HG02642 (cell line): Measurements from ENCODE around the gene UPF3B.
"Not testable (repeated sequence)": the region's sequence is repeated elsewhere in the genome, so short reads cannot be mapped to it uniquely, and the experiment has no call there.

Experiments used
- ATAC-seq: cut with Tn5 transposase; IDR thresholded peaks from one replicate; pipeline ENCODE4 v1.9.1; 2021; ENCODE audit warnings: mild to moderate bottlenecking; ENCODE audit not compliant: unreplicated experiment, poor library complexity

UPF3B gene, protein sequence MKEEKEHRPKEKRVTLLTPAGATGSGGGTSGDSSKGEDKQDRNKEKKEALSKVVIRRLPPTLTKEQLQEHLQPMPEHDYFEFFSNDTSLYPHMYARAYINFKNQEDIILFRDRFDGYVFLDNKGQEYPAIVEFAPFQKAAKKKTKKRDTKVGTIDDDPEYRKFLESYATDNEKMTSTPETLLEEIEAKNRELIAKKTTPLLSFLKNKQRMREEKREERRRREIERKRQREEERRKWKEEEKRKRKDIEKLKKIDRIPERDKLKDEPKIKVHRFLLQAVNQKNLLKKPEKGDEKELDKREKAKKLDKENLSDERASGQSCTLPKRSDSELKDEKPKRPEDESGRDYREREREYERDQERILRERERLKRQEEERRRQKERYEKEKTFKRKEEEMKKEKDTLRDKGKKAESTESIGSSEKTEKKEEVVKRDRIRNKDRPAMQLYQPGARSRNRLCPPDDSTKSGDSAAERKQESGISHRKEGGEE

DNA sequence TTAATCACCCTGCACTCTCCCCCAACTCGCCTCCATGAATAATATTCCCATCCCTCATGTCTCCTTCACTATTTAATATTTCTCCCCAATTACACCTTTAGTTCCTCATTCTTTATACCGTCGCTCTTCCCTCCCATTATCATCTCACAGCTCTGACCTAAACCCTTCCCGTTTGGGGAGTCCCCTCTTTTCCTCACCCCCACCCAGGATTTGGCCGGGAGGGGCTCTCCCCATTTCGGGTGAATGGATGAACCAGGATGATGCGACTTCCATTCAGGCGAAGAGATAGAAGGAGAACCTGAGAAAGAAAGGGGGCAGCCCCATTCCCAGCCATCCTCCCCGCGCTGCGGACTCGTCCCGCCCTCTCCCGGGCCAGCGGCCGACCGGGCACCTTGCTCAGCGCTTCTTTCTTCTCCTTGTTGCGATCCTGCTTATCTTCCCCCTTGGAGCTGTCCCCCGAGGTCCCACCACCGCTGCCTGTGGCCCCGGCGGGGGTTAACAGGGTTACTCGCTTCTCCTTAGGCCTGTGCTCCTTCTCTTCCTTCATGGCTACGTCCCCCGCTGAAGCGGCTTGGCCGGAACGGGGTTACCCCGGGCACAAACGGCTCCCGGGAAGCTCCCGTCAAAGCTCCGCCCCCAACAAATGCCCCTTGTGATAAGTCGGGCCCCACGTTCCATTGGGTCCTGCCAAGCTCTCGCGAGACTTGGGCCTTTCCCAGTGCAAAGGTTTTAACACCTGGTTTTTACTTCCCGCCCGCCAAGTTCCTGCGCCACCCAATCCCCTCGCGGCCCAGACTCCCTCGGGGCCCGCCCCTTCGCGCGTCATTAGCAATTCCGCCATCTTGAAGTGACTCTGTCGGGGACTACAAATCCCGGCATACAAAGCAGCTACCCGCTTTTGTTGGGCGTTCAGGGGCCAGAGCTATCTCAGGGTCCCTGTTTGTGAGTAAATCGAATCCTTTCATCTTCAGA is at the start of gene UPF3B:
TSS of gene UPF3B (minus strand) at position 582 of the 972 bp plus-strand sequence. CDS start at position 547, 35 bp downstream.
- ATAC-seq = peak; percentile 98

DNA sequence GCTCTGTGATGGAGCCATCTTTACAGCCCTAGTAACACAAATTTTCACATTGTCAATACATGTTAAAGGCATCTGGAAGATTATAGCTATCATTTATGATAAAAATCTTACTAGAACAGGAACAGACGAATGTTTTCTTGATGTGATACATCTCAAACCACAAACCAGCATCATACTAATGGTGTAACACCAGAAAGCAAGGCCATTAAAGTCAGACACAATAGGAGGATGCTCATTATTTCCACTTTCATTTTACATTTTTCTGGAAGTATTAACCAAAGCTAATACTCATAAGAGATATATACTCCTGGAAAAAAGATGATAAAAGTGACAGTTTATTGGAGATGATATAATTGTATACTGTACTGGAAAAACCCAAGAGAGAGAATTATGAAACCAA is 48.2 kb upstream of the UPF3B start:
- ATAC-seq = no peak

DNA sequence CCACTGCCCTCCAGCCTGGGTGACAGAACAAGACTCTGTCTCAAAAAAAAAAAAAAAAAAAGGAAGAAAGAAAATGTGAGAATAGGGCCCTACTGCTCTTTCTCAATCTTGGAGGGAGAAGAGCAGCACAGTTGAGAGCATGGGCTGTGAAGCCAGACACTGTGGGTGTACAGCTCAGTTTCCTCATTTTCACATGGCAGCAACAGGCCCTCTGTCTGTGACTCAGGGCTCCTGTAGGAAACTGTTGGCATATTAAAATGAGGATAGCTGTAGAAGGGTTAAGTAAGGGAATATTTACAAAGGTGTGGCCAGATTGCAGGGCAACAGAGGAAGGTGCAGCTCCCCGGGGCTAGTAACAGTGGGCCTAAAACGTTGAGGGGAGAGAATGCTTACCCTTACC is 46.4 kb upstream of the UPF3B start:
- no peak for ATAC-seq

DNA sequence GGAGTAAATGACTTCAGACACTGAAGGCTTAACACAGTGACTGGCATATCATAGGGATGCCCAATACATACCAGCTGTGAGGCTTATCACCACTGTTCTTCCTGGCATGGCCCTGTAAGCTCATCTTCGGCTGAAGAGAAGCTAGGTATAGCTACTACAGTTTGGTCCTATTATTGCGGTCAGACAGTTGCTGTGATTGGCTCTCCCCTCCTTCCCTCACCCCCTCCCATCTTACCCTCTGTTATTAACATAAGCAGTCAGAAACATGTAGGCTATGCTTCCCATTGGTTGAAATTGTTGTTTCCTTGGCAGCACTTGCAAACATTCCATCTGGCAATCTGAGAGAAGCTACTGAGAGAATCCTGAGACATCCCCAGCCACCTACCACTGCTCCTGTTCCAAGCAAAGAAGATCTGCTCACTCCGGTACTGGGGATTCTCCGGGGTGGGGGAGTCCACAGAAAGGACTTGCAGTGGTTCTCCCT is 43.1 kb upstream of the UPF3B start, which contains the start of gene AKAP14:
TSS of gene AKAP14 (plus strand) at position 51 of the 484 bp plus-strand sequence. CDS start 7,331 bp downstream, outside the sequence.
- no peak for ATAC-seq

DNA sequence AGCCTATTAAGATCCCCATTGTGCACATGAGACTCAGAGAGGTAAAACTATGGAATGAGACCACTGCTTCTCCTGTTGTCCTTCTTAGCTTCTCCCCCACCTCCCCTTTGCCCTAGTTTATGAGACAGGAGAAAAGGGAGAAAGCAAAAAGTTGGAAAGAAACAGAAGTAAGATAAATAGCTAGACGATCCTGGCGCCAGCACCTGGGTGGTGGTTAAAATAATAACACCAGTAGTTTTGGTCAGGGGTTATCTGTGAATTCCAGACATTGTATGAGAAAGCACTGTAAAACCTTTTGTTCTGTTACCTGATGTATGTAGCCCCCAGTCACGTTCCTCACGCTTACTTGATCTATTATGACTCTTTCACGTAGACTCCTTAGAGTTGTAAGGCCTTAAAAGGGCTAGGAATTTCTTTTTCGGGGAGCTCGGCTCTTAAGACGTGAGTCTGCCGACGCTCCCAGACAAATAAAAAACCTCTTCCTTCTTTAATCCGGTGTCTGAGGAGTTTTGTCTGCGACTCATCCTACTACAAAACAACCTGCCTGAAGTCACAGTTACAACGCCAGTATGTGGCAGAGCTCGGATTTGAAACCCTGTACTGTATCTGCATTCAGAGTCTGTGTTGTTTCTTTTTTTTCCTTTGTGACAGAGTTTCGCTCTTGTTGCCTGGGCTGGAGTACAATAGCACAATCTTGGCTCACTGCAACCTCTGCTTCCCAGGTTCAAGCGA is 39.4 kb upstream of the UPF3B start:
- not testable (repeated sequence) for ATAC-seq

DNA sequence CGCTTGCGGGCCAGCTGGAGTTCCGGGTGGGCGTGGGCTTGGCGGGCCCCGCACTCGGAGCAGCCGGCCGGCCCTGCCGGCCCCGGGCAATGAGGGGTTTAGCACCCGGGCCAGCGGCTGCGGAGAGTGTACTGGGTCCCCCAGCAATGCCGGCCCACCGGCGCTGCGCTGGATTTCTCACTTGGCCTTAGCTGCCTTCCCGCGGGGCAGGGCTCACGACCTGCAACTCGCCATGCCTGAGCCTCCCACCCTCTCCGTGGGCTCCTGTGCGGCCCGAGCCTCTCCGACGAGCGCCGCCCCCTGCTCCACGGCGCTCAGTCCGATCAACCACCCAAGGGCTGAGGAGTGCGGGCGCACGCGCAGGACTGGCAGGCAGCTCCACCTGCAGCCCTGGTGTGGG is 37.9 kb upstream of the UPF3B start:
- not testable (repeated sequence) for ATAC-seq

DNA sequence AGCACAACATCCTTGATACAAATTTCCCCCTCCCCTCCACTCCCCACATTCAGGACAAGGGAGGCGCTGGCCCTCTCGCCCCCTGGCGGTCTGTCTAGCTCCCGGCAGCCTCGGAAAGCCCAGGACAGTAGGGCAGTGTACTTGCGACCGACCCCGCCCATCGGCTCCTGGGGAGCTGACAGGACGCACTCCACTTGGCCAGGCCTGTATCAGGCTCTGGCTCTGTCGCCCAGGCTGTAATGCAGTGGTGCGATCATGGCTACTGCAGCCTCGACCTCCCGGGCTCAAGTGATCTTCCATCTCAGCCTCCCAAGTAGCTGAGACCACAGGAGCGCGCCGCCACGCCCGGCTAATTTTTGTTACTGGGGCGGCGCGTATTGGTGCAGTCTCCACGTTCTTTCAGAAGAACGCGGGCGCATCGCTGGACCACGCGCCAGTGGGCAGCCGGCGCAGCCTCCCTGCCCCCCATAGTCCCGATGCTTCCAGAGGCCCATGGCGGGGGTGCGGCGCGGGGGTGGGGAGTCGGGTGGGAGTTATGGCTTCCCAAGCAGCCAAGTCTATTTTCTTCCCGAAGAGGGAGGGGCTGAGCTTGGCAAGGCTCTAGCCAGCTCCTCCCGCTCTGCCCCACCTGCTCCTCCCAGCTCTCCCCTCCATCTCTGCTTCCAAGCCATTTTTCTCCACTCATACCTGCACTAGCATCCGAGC is 35.1 kb upstream of the UPF3B start:
- peak; percentile 92 for ATAC-seq

DNA sequence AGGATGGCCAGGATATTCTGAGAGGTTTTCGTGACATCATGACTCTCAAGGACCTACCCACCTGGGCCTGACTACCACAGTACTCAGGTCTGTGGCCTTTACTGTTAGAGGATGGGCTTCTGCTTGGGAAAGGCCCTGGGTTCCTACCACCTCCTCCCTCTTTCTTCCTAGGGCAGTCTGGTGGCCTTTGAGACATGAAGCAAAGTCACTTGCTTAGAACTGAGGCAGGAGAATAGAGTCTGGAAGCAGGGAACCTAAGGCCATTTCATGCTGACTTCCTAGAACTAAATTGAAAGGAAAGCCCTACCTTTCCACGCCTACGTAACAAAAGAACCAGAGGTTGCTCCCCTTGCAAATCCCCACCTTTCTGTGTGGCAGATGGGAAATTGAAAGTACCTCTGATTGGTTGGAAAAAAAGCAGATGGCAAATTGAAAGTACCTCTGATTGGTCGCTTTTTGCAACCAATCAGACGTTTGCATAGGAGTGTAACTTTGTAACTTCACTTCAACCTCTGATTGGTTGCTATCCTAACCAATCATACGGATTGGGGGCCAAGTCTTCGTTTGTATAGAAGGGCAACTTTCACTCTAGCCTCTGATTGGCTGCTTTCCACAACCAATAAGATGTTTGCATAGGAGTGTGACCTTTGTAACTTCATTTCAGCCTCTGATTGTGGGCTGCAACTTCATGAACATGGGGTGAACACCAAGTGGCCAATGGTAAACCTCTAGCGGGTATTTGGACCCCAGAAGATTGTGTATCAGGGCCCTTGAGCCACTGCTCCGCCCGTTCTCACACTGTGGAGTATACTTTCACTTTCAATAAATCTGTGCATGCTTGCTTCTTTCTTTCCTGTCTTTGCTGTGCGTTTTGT is 33.0 kb upstream of the UPF3B start:
- no peak for ATAC-seq

DNA sequence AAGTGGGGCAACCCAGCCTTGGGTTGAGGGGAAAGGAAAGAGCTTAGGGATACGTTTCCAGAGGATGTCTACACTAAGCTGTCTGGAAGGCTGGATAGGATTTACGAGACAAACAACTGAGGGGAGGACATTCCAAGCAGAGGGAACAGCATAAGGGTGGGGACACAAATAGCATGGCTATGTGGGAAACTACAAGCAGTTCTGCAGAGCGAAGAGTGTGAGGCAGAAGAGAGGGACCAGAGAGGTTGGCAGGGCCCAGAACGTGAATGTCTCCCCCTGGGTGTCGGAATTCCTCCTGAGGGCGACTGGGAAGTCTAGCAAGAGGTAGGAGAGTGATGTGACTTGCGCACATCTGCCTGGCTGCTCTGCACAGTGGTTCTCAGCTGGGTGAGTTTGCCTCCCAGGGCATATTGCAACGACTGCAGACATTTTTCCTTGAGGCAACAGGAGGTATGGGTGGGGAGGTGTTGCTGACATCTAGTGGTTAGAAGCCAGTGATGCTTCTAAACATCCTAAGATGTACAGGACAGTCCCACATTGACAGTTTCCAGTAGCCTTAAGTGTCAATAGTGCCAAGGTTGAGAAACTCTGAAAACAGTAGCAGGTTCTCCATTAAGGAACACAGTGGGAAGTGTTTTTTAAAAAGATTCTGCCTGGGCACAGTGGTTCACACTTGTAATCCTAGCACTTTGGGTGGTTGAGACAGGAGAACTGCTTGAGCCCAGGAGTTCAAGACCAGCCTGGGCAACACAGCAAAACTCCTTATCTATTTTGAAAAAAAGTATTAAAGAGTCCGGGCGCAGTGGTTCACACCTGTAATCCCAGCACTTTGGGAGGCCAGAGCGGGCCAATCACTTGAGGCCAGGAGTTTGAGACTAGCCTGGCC is 28.0 kb upstream of the UPF3B start:
- peak; percentile 71 for ATAC-seq

DNA sequence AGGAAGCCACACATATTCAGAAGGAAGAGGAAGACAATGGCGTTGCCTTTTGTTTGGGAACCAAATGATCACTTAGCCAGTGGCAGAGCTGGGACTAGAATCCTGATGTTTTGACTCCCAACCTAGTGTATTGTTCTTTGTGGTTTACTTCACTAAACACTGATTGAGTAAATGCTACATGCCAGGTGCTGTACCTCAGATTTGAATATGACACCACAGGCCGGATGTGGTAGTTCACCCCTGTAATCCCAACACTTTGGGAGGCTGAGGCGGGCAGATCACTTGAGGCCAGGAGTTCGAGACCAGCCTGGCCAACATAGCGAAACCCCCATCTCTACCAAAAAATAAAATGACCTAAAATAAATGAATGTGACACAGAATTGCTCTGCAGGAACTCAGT is 27.3 kb upstream of the UPF3B start:
- ATAC-seq = no peak

DNA sequence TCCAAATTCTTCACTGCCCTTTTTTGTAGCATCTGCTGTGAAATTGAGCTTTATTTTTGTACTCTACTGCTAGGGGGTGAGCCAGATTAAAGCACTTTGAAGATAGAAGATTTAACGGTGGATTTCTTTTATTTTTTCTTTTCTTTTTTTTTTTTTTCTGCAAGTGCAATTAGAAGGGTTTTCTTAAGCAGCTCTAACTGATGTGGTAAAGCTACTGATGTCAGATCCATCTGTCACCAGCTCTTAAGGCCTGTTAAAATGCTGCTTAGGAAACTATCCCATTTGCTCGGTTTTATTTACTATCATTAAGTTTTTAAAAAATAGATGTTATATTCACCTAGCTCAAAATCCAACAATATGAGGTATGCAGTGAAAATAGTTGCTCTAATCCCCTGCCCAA is 26.0 kb upstream of the UPF3B start:
- no peak for ATAC-seq

DNA sequence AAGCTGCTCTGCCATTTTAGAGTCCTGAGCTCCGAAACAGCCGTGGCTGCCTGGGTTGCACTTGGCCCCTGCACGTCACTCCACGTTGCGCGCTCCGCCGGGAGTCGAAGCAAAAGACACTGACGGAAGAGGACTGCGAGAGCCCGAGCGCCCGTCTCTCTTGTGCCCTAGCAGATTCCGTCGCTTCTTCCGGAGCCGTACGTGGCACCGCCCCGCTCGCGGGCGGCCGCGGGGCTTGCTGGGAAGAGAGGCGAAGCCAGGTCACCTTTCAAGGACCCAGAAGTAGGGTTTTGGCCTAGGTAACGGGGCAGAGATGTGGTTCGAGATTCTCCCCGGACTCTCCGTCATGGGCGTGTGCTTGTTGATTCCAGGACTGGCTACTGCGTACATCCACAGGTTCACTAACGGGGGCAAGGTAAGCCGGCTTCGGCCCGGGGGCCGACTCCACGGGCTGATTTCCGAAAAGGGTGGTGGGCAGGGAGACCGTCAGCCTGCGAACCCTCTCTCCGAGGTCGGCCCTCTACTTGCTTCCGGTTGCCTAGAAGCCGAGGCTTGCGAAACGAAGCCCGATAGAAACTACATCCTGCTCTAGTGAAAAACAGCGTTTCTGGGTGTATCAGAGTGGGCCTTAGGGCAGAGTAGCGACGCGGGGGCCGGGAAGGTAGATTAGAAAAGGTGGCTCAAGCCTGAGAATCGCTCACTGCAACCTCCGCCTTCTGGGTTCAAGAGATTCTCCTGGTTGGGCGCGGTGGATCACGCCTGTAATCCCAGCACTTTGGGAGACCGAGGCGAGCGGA is 19.0 kb upstream of the UPF3B start, which contains the start of the genes NDUFA1 and RNF113A:
TSS of gene NDUFA1 (plus strand) at position 234 of the 797 bp plus-strand sequence. CDS start at position 314, 80 bp downstream.
TSS of gene RNF113A (minus strand) at position 135 of the 797 bp plus-strand sequence. CDS start at position 15, 120 bp downstream.
- ATAC-seq = peak; percentile 94

DNA sequence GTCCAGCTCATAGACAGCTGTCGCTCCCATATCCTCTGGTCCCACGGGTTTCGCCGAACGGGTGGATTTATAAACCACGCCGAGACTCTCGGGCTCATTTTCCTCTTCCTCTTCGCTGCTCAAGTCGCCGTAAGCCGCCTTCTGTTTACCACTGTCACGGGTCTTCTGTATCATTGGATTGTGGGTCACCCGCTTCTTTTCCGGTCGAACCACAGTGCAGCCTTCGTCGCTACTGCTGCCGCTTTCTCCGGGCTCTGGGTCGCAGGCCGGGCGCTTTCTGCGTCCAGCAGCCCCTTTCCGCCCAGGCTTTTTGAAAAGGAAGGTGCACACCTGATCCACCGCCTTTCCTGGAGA is 18.5 kb upstream of the UPF3B start:
- peak; percentile 41 for ATAC-seq

DNA sequence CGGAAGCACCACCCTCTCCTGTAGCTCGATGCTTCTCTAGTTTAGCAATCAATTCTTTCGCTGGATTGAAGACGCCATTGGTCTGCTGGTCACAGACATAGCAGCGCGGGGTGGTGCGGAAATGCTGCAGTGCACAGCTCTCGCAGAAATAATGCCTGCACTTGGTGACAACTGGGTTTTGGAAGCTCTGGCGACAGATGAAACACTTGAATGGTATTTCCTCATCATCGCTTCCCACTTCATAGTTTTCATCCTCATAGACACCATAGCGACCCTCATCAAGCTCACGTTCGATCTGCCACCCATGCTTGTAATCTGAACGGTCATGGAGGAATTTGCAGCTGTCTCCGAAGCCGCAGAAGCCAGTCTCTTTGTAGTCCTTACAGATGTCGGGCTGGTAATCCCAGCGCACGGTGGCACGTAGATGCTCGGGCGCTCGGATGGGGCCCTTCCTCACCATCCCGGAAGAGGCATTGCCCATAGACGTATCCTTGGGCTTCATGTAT is 17.9 kb upstream of the UPF3B start:
- peak; percentile 16 for ATAC-seq

DNA sequence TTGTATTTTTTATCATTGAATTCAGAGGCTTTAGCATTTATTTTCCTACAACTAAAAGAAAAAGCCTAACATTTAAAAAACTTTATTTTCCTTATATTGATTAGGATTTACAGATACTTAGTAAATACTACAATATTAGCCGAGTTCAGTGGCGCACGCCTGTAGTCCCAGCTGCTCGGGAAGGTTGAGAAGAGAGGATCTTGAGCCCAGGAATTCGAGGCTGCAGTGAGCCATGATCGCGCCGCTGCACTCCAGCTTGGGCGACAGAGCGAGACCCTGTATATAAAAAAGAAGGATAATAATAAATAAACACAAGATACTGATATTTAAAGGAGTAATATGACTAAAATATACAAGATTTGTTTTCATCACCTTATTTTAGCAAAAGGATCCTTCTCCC is 681 bp upstream of the UPF3B start:
- ATAC-seq = no peak

DNA sequence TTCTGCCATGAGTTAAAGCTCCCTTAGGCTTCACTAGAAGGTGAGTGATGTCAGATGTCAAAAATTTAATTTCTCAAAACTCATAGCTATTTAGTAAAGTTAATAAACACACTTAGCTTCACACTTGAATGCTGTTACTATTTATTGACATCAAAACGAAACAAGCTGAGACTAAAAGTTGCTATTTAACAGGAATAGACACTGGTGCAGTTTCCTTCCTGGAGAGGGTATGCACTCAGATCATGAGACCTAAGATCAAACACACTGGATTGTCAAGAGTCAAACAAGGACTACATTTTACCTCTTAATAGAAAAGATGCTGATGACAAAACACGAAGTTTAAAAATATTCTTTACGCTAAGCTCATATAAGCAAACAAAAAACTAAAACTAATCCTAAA is 18.9 kb downstream of the UPF3B start:
- no peak for ATAC-seq
